Measurements from ENCODE around the gene CENPM. TPM values are rescaled to one million over a fixed set of nuclear protein-coding genes. Genes with fewer than 3 reads are reported as not detected.

CENPM gene
- polyA plus RNA-seq, 1 of the 3 experiments (the other 2 are of a cell fraction) = 15.6 TPM

GRCh38 chr22:41899110-41899509, 47.8 kb downstream of the CENPM start:
- TF ChIP-seq SIN3A (IDR thresholded peaks at IDR 0.05; ENCODE audit: borderline replicate concordance, low read depth, low read length) (no peak), USF2 (IDR thresholded peaks at IDR 0.05; ENCODE audit: borderline replicate concordance, low read depth, low read length) (no peak), EP300 (IDR thresholded peaks at IDR 0.05; ENCODE audit: borderline replicate concordance in 1 of 2, low read depth in 1 of 2, low read length in 1 of 2) (no peak), MAX (IDR thresholded peaks at IDR 0.05; ENCODE audit: low read depth) (no peak), NFIC (IDR thresholded peaks at IDR 0.05; ENCODE audit: borderline replicate concordance) (no peak), RCOR1 (IDR thresholded peaks at IDR 0.05; ENCODE audit: low read length) (no peak)
- no CpG with 5 or more reads among the region's 5 CpGs for WGBS (ENCODE audit: low lambda C conversion rate)
- Histone ChIP-seq H3K9me2 (no peaks in the 10 kb centered on the region), H3K4me3 (ENCODE audit: low read depth in 2 of 2, low read length in 1 of 2) (no peak overlapping the region), H3K9me3 (no peaks in the 10 kb centered on the region), H3K9ac (no peak overlapping the region), H3K36me3 (replicated peaks in 1 of 2; ENCODE audit: control insufficient read depth in 1 of 2, insufficient read depth in 2 of 2, low read length in 1 of 2) (peaks cover 0 to 6% of the 10 kb centered on the region in 2 experiments), H3K27ac (ENCODE audit: low read depth in 2 of 2, low read length in 1 of 2) (no peak overlapping the region), H3K4me1 (ENCODE audit: control insufficient read depth in 1 of 2, insufficient read depth in 2 of 2, low read depth in 1 of 2, low read length in 1 of 2) (no peaks in the 10 kb centered on the region), H3K79me2 (ENCODE audit: insufficient read depth) (no peaks in the 10 kb centered on the region), H4K20me1 (ENCODE audit: insufficient read depth) (no peaks in the 10 kb centered on the region), H3K4me2 (no peak overlapping the region), H3F3A (replicated peaks; ENCODE audit: insufficient read depth) (no peaks in the 10 kb centered on the region), H2AFZ (ENCODE audit: low read depth) (no peak overlapping the region), H3K27me3 (ENCODE audit: insufficient read depth) (no peaks in the 10 kb centered on the region)
- DNase-seq = no peak
- ChIA-PET POLR2A (no interaction called here), CTCF (no interaction called here)

GRCh38 chr22:41898645-41899044, 48.3 kb downstream of the CENPM start:
- Histone ChIP-seq H3K9me2 (no peaks in the 10 kb centered on the region), H3K36me3 (replicated peaks in 1 of 2; ENCODE audit: control insufficient read depth in 1 of 2, insufficient read depth in 2 of 2, low read length in 1 of 2) (peaks cover 0 to 6% of the 10 kb centered on the region in 2 experiments), H3K27ac (ENCODE audit: low read depth in 2 of 2, low read length in 1 of 2) (no peak overlapping the region), H3K9ac (no peak overlapping the region), H3K4me3 (ENCODE audit: low read depth in 2 of 2, low read length in 1 of 2) (no peak overlapping the region), H3F3A (replicated peaks; ENCODE audit: insufficient read depth) (no peaks in the 10 kb centered on the region), H3K9me3 (no peaks in the 10 kb centered on the region), H3K4me2 (no peak overlapping the region), H4K20me1 (ENCODE audit: insufficient read depth) (no peaks in the 10 kb centered on the region), H3K4me1 (ENCODE audit: control insufficient read depth in 1 of 2, insufficient read depth in 2 of 2, low read depth in 1 of 2, low read length in 1 of 2) (no peaks in the 10 kb centered on the region), H3K79me2 (ENCODE audit: insufficient read depth) (no peaks in the 10 kb centered on the region), H2AFZ (ENCODE audit: low read depth) (no peak overlapping the region), H3K27me3 (ENCODE audit: insufficient read depth) (no peaks in the 10 kb centered on the region)
- ChIA-PET CTCF (no interaction called here), POLR2A (no interaction called here)
- 92% methylated on average over 5 of the region's 11 CpGs for WGBS (ENCODE audit: low lambda C conversion rate)
- TF ChIP-seq GABPA (IDR thresholded peaks at IDR 0.05; ENCODE audit: low read depth) = no peak
- TF ChIP-seq IRF3 (IDR thresholded peaks at IDR 0.05; ENCODE audit: low read depth, low read length) = no peak
- TF ChIP-seq RXRA (IDR thresholded peaks at IDR 0.05; ENCODE audit: borderline replicate concordance, low read depth) = no peak
- TF ChIP-seq EP300 (IDR thresholded peaks at IDR 0.05; ENCODE audit: borderline replicate concordance in 1 of 2, low read depth in 1 of 2, low read length in 1 of 2) = no peak
- no peak for TF ChIP-seq POLR2AphosphoS5 (IDR thresholded peaks at IDR 0.05; ENCODE audit: low read depth, low read length)
- no peak for TF ChIP-seq USF1 (IDR thresholded peaks at IDR 0.05; ENCODE audit: borderline replicate concordance, low read depth)
- TF ChIP-seq USF2 (IDR thresholded peaks at IDR 0.05; ENCODE audit: borderline replicate concordance, low read depth, low read length) = no peak
- TF ChIP-seq SIN3A (IDR thresholded peaks at IDR 0.05; ENCODE audit: borderline replicate concordance, low read depth, low read length) = no peak
- TF ChIP-seq RCOR1 (IDR thresholded peaks at IDR 0.05; ENCODE audit: low read length) = no peak
- no peak for TF ChIP-seq RAD21 (IDR thresholded peaks at IDR 0.05; ENCODE audit: low read length)
- no peak for TF ChIP-seq MEF2A (IDR thresholded peaks at IDR 0.05; ENCODE audit: borderline replicate concordance, low read depth)
- TF ChIP-seq ELF1 (IDR thresholded peaks at IDR 0.05) = no peak
- TF ChIP-seq TEAD4 (IDR thresholded peaks at IDR 0.05; ENCODE audit: borderline replicate concordance, insufficient read depth) = no peak
- DNase-seq = no peak
